HUDEP-2 (cell line): ENCODE data around the gene TMEM51.

Source experiments
- DNase-seq, 76 experiments: peaks; one replicate each; lab custom pipeline; 2025; ENCODE audit not compliant: unreplicated experiment in 76 of 76; lab: John Stamatoyannopoulos, UW

Gene TMEM51

GRCh38 chr1:15238789-15239188 lies 85.2 kb downstream of the TMEM51 start:
- no peak for DNase-seq

GRCh38 chr1:15242766-15243165 lies 89.2 kb downstream of the TMEM51 start:
- DNase-seq, result no peak

- DNase-seq, result no peak
Measured at GRCh38 chr1:15243275-15244043, 89.9 kb downstream of the TMEM51 start.

- no peak for DNase-seq
Measured at GRCh38 chr1:15244813-15245212, 91.3 kb downstream of the TMEM51 start.

- no peak for DNase-seq
Measured at GRCh38 chr1:15245593-15246360, 92.2 kb downstream of the TMEM51 start.

- peak in 32 of 76 experiments; percentile 2 to 51 (median 18) for DNase-seq
Measured at GRCh38 chr1:15246960-15247614, 93.5 kb downstream of the TMEM51 start, which contains the start of gene FHAD1. TSS of gene FHAD1 (plus strand) at chr1:15247223. CDS start at chr1:15251785, 4,562 bp downstream.

- no peak for DNase-seq
Measured at GRCh38 chr1:15248216-15248615, 94.7 kb downstream of the TMEM51 start.

GRCh38 chr1:15249081-15249480 lies 95.5 kb downstream of the TMEM51 start:
- no peak for DNase-seq

GRCh38 chr1:15251857-15252835 lies 98.6 kb downstream of the TMEM51 start:
- no peak for DNase-seq

GRCh38 chr1:15254559-15254958 lies 101.0 kb downstream of the TMEM51 start:
- no peak for DNase-seq

GRCh38 chr1:15255582-15256149 lies 102.1 kb downstream of the TMEM51 start:
- no peak for DNase-seq

GRCh38 chr1:15256584-15256983 lies 103.0 kb downstream of the TMEM51 start:
- DNase-seq, result no peak

- no peak for DNase-seq
Measured at GRCh38 chr1:15257309-15257708, 103.8 kb downstream of the TMEM51 start.

GRCh38 chr1:15258833-15259621 lies 105.5 kb downstream of the TMEM51 start:
- no peak for DNase-seq

GRCh38 chr1:15259622-15260007 lies 106.1 kb downstream of the TMEM51 start:
- no peak for DNase-seq

- no peak for DNase-seq
Measured at GRCh38 chr1:15260418-15261154, 107.0 kb downstream of the TMEM51 start.

GRCh38 chr1:15261155-15262002 lies 107.8 kb downstream of the TMEM51 start:
- no peak for DNase-seq

GRCh38 chr1:15262003-15262377 lies 108.4 kb downstream of the TMEM51 start:
- DNase-seq, result no peak
